Peyer's patch (tissue), 4 donors: ENCODE data around the gene COMMD4.
"Not testable (repeated sequence)": the region's sequence is repeated elsewhere in the genome, so short reads cannot be mapped to it uniquely, and the experiment has no call there.

Experiments
- CTCF ChIP-seq, 6 experiments: fragments of 450-650 bp in 4 of 6; fragments of 200-600 bp in 2 of 6; sonication (generic) in 1 of 6; IDR thresholded peaks; one replicate each; pipeline ENCODE4 v1.5.1; 2017 to 2019; ENCODE audit warnings: antibody characterized with exemption in 6 of 6, mild to moderate bottlenecking in 3 of 6, moderate library complexity in 1 of 6
- POLR2A ChIP-seq, 2 donors: fragments of 450-650 bp; IDR thresholded peaks; one replicate each; pipeline ENCODE4 v1.5.1; 2017; ENCODE audit warnings: antibody characterized with exemption in 2 of 2, mild to moderate bottlenecking in 2 of 2, moderate library complexity in 2 of 2

DNA sequence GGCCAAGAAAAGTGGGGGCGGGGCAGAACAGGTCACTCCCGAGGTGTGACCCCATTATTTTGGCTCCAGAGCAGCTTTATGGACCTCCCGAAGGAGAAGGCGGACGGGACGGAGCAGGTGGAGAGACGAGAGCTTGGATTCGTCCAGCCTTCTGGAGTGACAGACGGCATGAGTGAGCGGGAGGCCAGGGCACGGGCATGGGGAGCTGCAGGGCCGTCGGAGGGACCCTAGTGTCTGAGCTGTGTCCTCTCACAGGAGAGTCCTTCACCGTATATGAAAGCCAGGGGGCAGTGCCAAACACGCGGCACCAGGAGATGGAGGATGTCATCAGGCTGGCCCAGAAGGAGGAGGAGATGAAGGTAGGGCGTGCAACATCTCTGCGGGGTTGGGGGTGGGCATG lies 42.2 kb upstream of the COMMD4 start:
- not testable (repeated sequence) for TF ChIP-seq CTCF, POLR2A (IDR thresholded peaks at IDR 0.05)
